PFSK-1 (cell line): ENCODE measurements around the gene PGAP6.

Experiments
- FOXP2 ChIP-seq: optimal IDR thresholded peaks from 2 replicates; pipeline ENCODE3; 2011; ENCODE audit warnings: borderline replicate concordance, control low read depth, inconsistent platforms; ENCODE audit not compliant: insufficient read depth; ENCODE audit errors: extremely low read length, extremely low read depth
- POLR2AphosphoS5 ChIP-seq: IDR thresholded peaks from 2 replicates; pipeline ENCODE4 v1.6.1; 2012; ENCODE audit warnings: low read depth, mild to moderate bottlenecking, control low read depth, low read length, moderate library complexity
- REST ChIP-seq, 2 experiments: IDR thresholded peaks; 2 replicates each; pipeline versions ENCODE4 v1.6.1 to v1.8.0; 2011 to 2012; ENCODE audit warnings: low read depth in 2 of 2, low read length in 2 of 2, control low read depth in 1 of 2, inconsistent platforms in 1 of 2, mild to moderate bottlenecking in 1 of 2, moderate library complexity in 1 of 2; ENCODE audit not compliant: insufficient read depth in 1 of 2
- SIN3A ChIP-seq: IDR thresholded peaks from 2 replicates; pipeline ENCODE4 v1.6.1; 2012; ENCODE audit warnings: mild to moderate bottlenecking, low read length, moderate library complexity, borderline replicate concordance; ENCODE audit not compliant: insufficient read depth
- TAF1 ChIP-seq: IDR thresholded peaks from 2 replicates; pipeline ENCODE4 v1.6.1; 2012; ENCODE audit warnings: low read length, control low read depth, borderline replicate concordance; ENCODE audit not compliant: insufficient read depth

Gene PGAP6

GRCh38 chr16:404971-405486 lies 23.3 kb upstream of the PGAP6 start:
- no peak for TF ChIP-seq POLR2AphosphoS5
- no peak for TF ChIP-seq REST (IDR thresholded peaks at IDR 0.05; ENCODE audit: insufficient read depth in 1 of 2, low read depth in 2 of 2, low read length in 2 of 2)
- no peak for TF ChIP-seq TAF1
- no peak for TF ChIP-seq FOXP2
- no peak for TF ChIP-seq SIN3A

- TF ChIP-seq POLR2AphosphoS5: peak; percentile 86
- peak; percentile 51; the same call in 1 of the 2 replicates for TF ChIP-seq TAF1
- no peak for TF ChIP-seq REST (IDR thresholded peaks at IDR 0.05; ENCODE audit: insufficient read depth in 1 of 2, low read depth in 2 of 2, low read length in 2 of 2)
These were observed 19.9 kb upstream of the PGAP6 start, which contains the start of gene DECR2 for GRCh38 chr16:401468-402348. Gene DECR2, plus strand, starts transcription at chr16:401885. Its CDS starts 79 bp downstream, at chr16:401964.

GRCh38 chr16:400061-400591 lies 18.3 kb upstream of the PGAP6 start:
- TF ChIP-seq POLR2AphosphoS5 (no peak), FOXP2 (no peak), REST (IDR thresholded peaks at IDR 0.05; ENCODE audit: insufficient read depth in 1 of 2, low read depth in 2 of 2, low read length in 2 of 2) (no peak), SIN3A (no peak), TAF1 (no peak)

GRCh38 chr16:399340-400019 lies 17.7 kb upstream of the PGAP6 start:
- TF ChIP-seq SIN3A (no peak), POLR2AphosphoS5 (no peak), REST (IDR thresholded peaks at IDR 0.05; ENCODE audit: insufficient read depth in 1 of 2, low read depth in 2 of 2, low read length in 2 of 2) (no peak), TAF1 (no peak), FOXP2 (no peak)
